ENCODE measurements around the gene ATF5. TPM values are rescaled to one million over a fixed set of nuclear protein-coding genes. Genes with fewer than 3 reads are reported as not detected.

ATF5 gene
- total RNA-seq, 2 experiments from 2014 or later: 265 to 527 TPM

- DNase-seq (ENCODE audit: low spot score): no peak
- no peaks in the 10 kb centered on the region for H3K79me2 ChIP-seq (ENCODE audit: insufficient read depth, low read depth, low read length)
- CTCF ChIA-PET (ENCODE audit: unreplicated experiment): no interaction called here
- H3K9me3 ChIP-seq (ENCODE audit: low read length): no peaks in the 10 kb centered on the region
- no peaks in the 10 kb centered on the region for H3K9me2 ChIP-seq (ENCODE audit: insufficient read depth, low read length)
- H2AFZ ChIP-seq (ENCODE audit: low read length): no peak overlapping the region
- intact Hi-C loops (cut with micrococcal nuclease; ENCODE audit: unreplicated experiment): no loop called here
- no peaks in the 10 kb centered on the region for H3K36me3 ChIP-seq (ENCODE audit: insufficient read depth, low read length)
- no peaks in the 10 kb centered on the region for H4K20me1 ChIP-seq (ENCODE audit: insufficient read depth, low read length)
- no peak overlapping the region for H3K4me3 ChIP-seq (ENCODE audit: low read depth, low read length, poor library complexity, severe bottlenecking)
- TF ChIP-seq EZH2phosphoT487 (IDR thresholded peaks at IDR 0.05; ENCODE audit: borderline replicate concordance, low read depth, low read length) (no peak), CTCF (conservative IDR thresholded peaks at IDR 0.05; ENCODE audit: low read length) (no peak)
- BruUV-seq (replicated peaks): no TSS peak
- H3K4me2 ChIP-seq (ENCODE audit: low read length): no peak overlapping the region
- POLR2A ChIA-PET: interaction anchor here (0.5 kb wide), 1 partner anchor 36 kb away, joined by 3 read pairs; no protein-coding TSS in a partner anchor
- H3K4me1 ChIP-seq (ENCODE audit: insufficient read depth, low read length, poor library complexity, severe bottlenecking): no peaks in the 10 kb centered on the region
- H3K27ac ChIP-seq (ENCODE audit: low read depth, low read length, poor library complexity, severe bottlenecking): no peak overlapping the region
Observed at GRCh38 chr19:49971991-49972411, 43.0 kb downstream of the ATF5 start.

GRCh38 chr19:49972841-49973240, 43.8 kb downstream of the ATF5 start:
- Histone ChIP-seq H4K20me1 (ENCODE audit: insufficient read depth, low read length) (no peaks in the 10 kb centered on the region), H3K9me2 (ENCODE audit: insufficient read depth, low read length) (no peaks in the 10 kb centered on the region), H3K36me3 (ENCODE audit: insufficient read depth, low read length) (no peaks in the 10 kb centered on the region), H3K27ac (ENCODE audit: low read depth, low read length, poor library complexity, severe bottlenecking) (no peak overlapping the region), H3K9me3 (ENCODE audit: low read length) (no peaks in the 10 kb centered on the region), H2AFZ (ENCODE audit: low read length) (no peak overlapping the region), H3K4me3 (ENCODE audit: low read depth, low read length, poor library complexity, severe bottlenecking) (no peak overlapping the region), H3K79me2 (ENCODE audit: insufficient read depth, low read depth, low read length) (no peaks in the 10 kb centered on the region), H3K4me2 (ENCODE audit: low read length) (no peak overlapping the region), H3K4me1 (ENCODE audit: insufficient read depth, low read length, poor library complexity, severe bottlenecking) (no peaks in the 10 kb centered on the region)
- intact Hi-C loops (cut with micrococcal nuclease; ENCODE audit: unreplicated experiment): no loop called here
- TF ChIP-seq EZH2phosphoT487 (IDR thresholded peaks at IDR 0.05; ENCODE audit: borderline replicate concordance, low read depth, low read length) (no peak), CTCF (conservative IDR thresholded peaks at IDR 0.05; ENCODE audit: low read length) (no peak)
- no TSS peak for BruUV-seq (replicated peaks)
- ChIA-PET CTCF (ENCODE audit: unreplicated experiment) (no interaction called here), POLR2A (no interaction called here)
- no peak for DNase-seq (ENCODE audit: low spot score)

- H4K20me1 ChIP-seq (ENCODE audit: insufficient read depth, low read length): no peaks in the 10 kb centered on the region
- no TSS peak for BruUV-seq (replicated peaks)
- H2AFZ ChIP-seq (ENCODE audit: low read length): no peak overlapping the region
- no peaks in the 10 kb centered on the region for H3K79me2 ChIP-seq (ENCODE audit: insufficient read depth, low read depth, low read length)
- ChIA-PET CTCF (ENCODE audit: unreplicated experiment) (no interaction called here), POLR2A (no interaction called here)
- TF ChIP-seq EZH2phosphoT487 (IDR thresholded peaks at IDR 0.05; ENCODE audit: borderline replicate concordance, low read depth, low read length) (no peak), CTCF (conservative IDR thresholded peaks at IDR 0.05; ENCODE audit: low read length) (no peak)
- intact Hi-C loops (cut with micrococcal nuclease; ENCODE audit: unreplicated experiment): no loop called here
- no peak overlapping the region for H3K4me2 ChIP-seq (ENCODE audit: low read length)
- no peaks in the 10 kb centered on the region for H3K4me1 ChIP-seq (ENCODE audit: insufficient read depth, low read length, poor library complexity, severe bottlenecking)
- no peak overlapping the region for H3K4me3 ChIP-seq (ENCODE audit: low read depth, low read length, poor library complexity, severe bottlenecking)
- H3K9me3 ChIP-seq (ENCODE audit: low read length): no peaks in the 10 kb centered on the region
- no peaks in the 10 kb centered on the region for H3K9me2 ChIP-seq (ENCODE audit: insufficient read depth, low read length)
- no peaks in the 10 kb centered on the region for H3K36me3 ChIP-seq (ENCODE audit: insufficient read depth, low read length)
- no peak overlapping the region for H3K27ac ChIP-seq (ENCODE audit: low read depth, low read length, poor library complexity, severe bottlenecking)
- no peak for DNase-seq (ENCODE audit: low spot score)
Observed at GRCh38 chr19:49973987-49974386, 45.0 kb downstream of the ATF5 start.
